Measurements from ENCODE around the gene CEBPE. TPM values are rescaled to one million over a fixed set of nuclear protein-coding genes. Genes with fewer than 3 reads are reported as not detected.

CEBPE gene
- total RNA-seq, 2 experiments from 2014 or later: 1.1 to 2.3 TPM

GRCh38 chr14:23112359-23113178 lies 6.5 kb downstream of the CEBPE start:
- Histone ChIP-seq H3K36me3 (ENCODE audit: insufficient read depth, low read length) (no peaks in the 10 kb centered on the region), H3K4me3 (ENCODE audit: low read depth, low read length, poor library complexity, severe bottlenecking) (no peak overlapping the region), H3K4me2 (ENCODE audit: low read length) (no peak overlapping the region), H3K79me2 (ENCODE audit: insufficient read depth, low read depth, low read length) (no peaks in the 10 kb centered on the region), H3K4me1 (ENCODE audit: insufficient read depth, low read length, poor library complexity, severe bottlenecking) (no peaks in the 10 kb centered on the region), H3K9me3 (ENCODE audit: low read length) (no peaks in the 10 kb centered on the region), H4K20me1 (ENCODE audit: insufficient read depth, low read length) (no peaks in the 10 kb centered on the region), H3K9me2 (ENCODE audit: insufficient read depth, low read length) (no peaks in the 10 kb centered on the region), H2AFZ (ENCODE audit: low read length) (no peak overlapping the region), H3K27ac (ENCODE audit: low read depth, low read length, poor library complexity, severe bottlenecking) (no peak overlapping the region)
- no peak for DNase-seq (ENCODE audit: low spot score)
- no peak for TF ChIP-seq EZH2phosphoT487 (IDR thresholded peaks at IDR 0.05; ENCODE audit: borderline replicate concordance, low read depth, low read length)
- TF ChIP-seq CTCF (conservative IDR thresholded peaks at IDR 0.05; ENCODE audit: low read length): no peak
- ChIA-PET POLR2A (interaction anchor here (0.6 kb wide), 1 partner anchor 384 kb away, joined by 4 read pairs; no protein-coding TSS in a partner anchor), CTCF (ENCODE audit: unreplicated experiment) (interaction anchor here (0.6 to 0.9 kb wide), 3 partner anchors 9 to 386 kb away, joined by 3 to 4 read pairs (median 3); no protein-coding TSS in a partner anchor)
- intact Hi-C loops (cut with micrococcal nuclease; ENCODE audit: unreplicated experiment): no loop called here
- no TSS peak for BruUV-seq (replicated peaks)

- no peak overlapping the region for H3K4me3 ChIP-seq (ENCODE audit: low read depth, low read length, poor library complexity, severe bottlenecking)
- H2AFZ ChIP-seq (ENCODE audit: low read length): no peak overlapping the region
- ChIA-PET POLR2A (no interaction called here), CTCF (ENCODE audit: unreplicated experiment) (interaction anchor here (1.0 kb wide), 2 partner anchors 16 to 42 kb away, joined by 3 to 4 read pairs; partner anchors contain the start of gene ACIN1)
- intact Hi-C loops (cut with micrococcal nuclease; ENCODE audit: unreplicated experiment): no loop called here
- H3K4me2 ChIP-seq (ENCODE audit: low read length): no peak overlapping the region
- no TSS peak for BruUV-seq (replicated peaks)
- DNase-seq (ENCODE audit: low spot score): no peak
- no peak overlapping the region for H3K27ac ChIP-seq (ENCODE audit: low read depth, low read length, poor library complexity, severe bottlenecking)
- no peaks in the 10 kb centered on the region for H4K20me1 ChIP-seq (ENCODE audit: insufficient read depth, low read length)
- H3K9me2 ChIP-seq (ENCODE audit: insufficient read depth, low read length): no peaks in the 10 kb centered on the region
- no peaks in the 10 kb centered on the region for H3K4me1 ChIP-seq (ENCODE audit: insufficient read depth, low read length, poor library complexity, severe bottlenecking)
- no peaks in the 10 kb centered on the region for H3K9me3 ChIP-seq (ENCODE audit: low read length)
- no peaks in the 10 kb centered on the region for H3K36me3 ChIP-seq (ENCODE audit: insufficient read depth, low read length)
- TF ChIP-seq CTCF (conservative IDR thresholded peaks at IDR 0.05; ENCODE audit: low read length) (no peak), EZH2phosphoT487 (IDR thresholded peaks at IDR 0.05; ENCODE audit: borderline replicate concordance, low read depth, low read length) (no peak)
- H3K79me2 ChIP-seq (ENCODE audit: insufficient read depth, low read depth, low read length): no peaks in the 10 kb centered on the region
Measured at GRCh38 chr14:23110579-23111365, 8.3 kb downstream of the CEBPE start.
